Activated naive CD8-positive, alpha-beta T cell treated with anti-CD3 and anti-CD28 coated beads, Interleukin-2, amount 50 U/mL, for 24 hours (primary cell): ENCODE results near the gene PTPN5.
A peak's percentile ranks its signal among the peaks of the same experiment; 100 is the strongest.

Experiments
- ATAC-seq: fragments of 150-1000 bp; cut with Tn5 transposase; one replicate; pipeline ENCODE4 v1.10.0; 2021
- DNase-seq: peaks from one replicate; pipeline ENCODE4 v3.0.0; 2021
- H3K27ac Mint-ChIP-seq: one replicate; pipeline ENCODE4 v1.8.0; 2021; ENCODE audit warnings: mild to moderate bottlenecking, mixed read lengths
- H3K27me3 Mint-ChIP-seq: one replicate; pipeline ENCODE4 v1.8.0; 2021; ENCODE audit warnings: mixed read lengths
- H3K36me3 Mint-ChIP-seq: one replicate; pipeline ENCODE4 v1.8.0; 2021; ENCODE audit warnings: low read depth, mixed read lengths
- H3K4me1 Mint-ChIP-seq: one replicate; pipeline ENCODE4 v1.8.0; 2021; ENCODE audit warnings: mixed read lengths
- H3K4me3 Mint-ChIP-seq: one replicate; pipeline ENCODE4 v1.8.0; 2021; ENCODE audit warnings: mild to moderate bottlenecking, moderate library complexity, mixed read lengths
- H3K9me3 Mint-ChIP-seq: one replicate; pipeline ENCODE4 v1.8.0; 2021; ENCODE audit warnings: mixed read lengths

The PTPN5 gene

GRCh38 chr11:18780896-18781295 is 10.7 kb downstream of the PTPN5 start:
- no peak overlapping the region for H3K27ac Mint-ChIP-seq
- H3K27me3 Mint-ChIP-seq: peaks cover 2% of the 10 kb centered on the region
- H3K4me3 Mint-ChIP-seq: no peak overlapping the region
- ATAC-seq (no peak), DNase-seq (no peak)
- H3K36me3 Mint-ChIP-seq: no peaks in the 10 kb centered on the region
- no peaks in the 10 kb centered on the region for H3K9me3 Mint-ChIP-seq
- no peaks in the 10 kb centered on the region for H3K4me1 Mint-ChIP-seq

- Mint-ChIP-seq H3K36me3 (no peaks in the 10 kb centered on the region), H3K4me1 (no peaks in the 10 kb centered on the region), H3K27me3 (peaks cover 2% of the 10 kb centered on the region), H3K27ac (no peak overlapping the region), H3K4me3 (no peak overlapping the region), H3K9me3 (no peaks in the 10 kb centered on the region)
- DNase-seq: no peak
- ATAC-seq: no peak
Measured at GRCh38 chr11:18780329-18780728, 11.3 kb downstream of the PTPN5 start.

GRCh38 chr11:18778468-18778867 is 13.1 kb downstream of the PTPN5 start:
- no peaks in the 10 kb centered on the region for H3K9me3 Mint-ChIP-seq
- H3K4me3 Mint-ChIP-seq: no peak overlapping the region
- H3K27ac Mint-ChIP-seq: no peak overlapping the region
- no peaks in the 10 kb centered on the region for H3K36me3 Mint-ChIP-seq
- H3K4me1 Mint-ChIP-seq: no peaks in the 10 kb centered on the region
- no peak for ATAC-seq
- DNase-seq: no peak
- no peaks in the 10 kb centered on the region for H3K27me3 Mint-ChIP-seq

GRCh38 chr11:18776324-18776723 is 15.3 kb downstream of the PTPN5 start:
- H3K4me1 Mint-ChIP-seq: no peaks in the 10 kb centered on the region
- H3K9me3 Mint-ChIP-seq: no peaks in the 10 kb centered on the region
- H3K27me3 Mint-ChIP-seq: peaks cover 3% of the 10 kb centered on the region
- H3K27ac Mint-ChIP-seq: no peak overlapping the region
- DNase-seq (no peak), ATAC-seq (no peak)
- no peak overlapping the region for H3K4me3 Mint-ChIP-seq
- no peaks in the 10 kb centered on the region for H3K36me3 Mint-ChIP-seq

GRCh38 chr11:18775492-18776292 is 15.9 kb downstream of the PTPN5 start:
- Mint-ChIP-seq H3K27ac (no peak overlapping the region), H3K36me3 (no peaks in the 10 kb centered on the region), H3K27me3 (peaks cover 6% of the 10 kb centered on the region), H3K9me3 (no peaks in the 10 kb centered on the region), H3K4me1 (no peaks in the 10 kb centered on the region), H3K4me3 (no peak overlapping the region)
- peak; percentile 71 for DNase-seq
- no peak for ATAC-seq

GRCh38 chr11:18774801-18775200 is 16.8 kb downstream of the PTPN5 start:
- DNase-seq: no peak
- Mint-ChIP-seq H3K27ac (no peak overlapping the region), H3K9me3 (no peaks in the 10 kb centered on the region), H3K27me3 (peaks cover 6% of the 10 kb centered on the region), H3K36me3 (no peaks in the 10 kb centered on the region), H3K4me1 (peaks cover 2% of the 10 kb centered on the region), H3K4me3 (no peak overlapping the region)
- ATAC-seq: no peak

- Mint-ChIP-seq H3K36me3 (no peaks in the 10 kb centered on the region), H3K9me3 (no peaks in the 10 kb centered on the region), H3K27me3 (peaks cover 6% of the 10 kb centered on the region), H3K4me3 (no peak overlapping the region), H3K4me1 (peaks cover 10% of the 10 kb centered on the region), H3K27ac (no peak overlapping the region)
- ATAC-seq (no peak), DNase-seq (no peak)
Measured at GRCh38 chr11:18773681-18774080, 17.9 kb downstream of the PTPN5 start.

- DNase-seq (no peak), ATAC-seq (no peak)
- Mint-ChIP-seq H3K36me3 (no peaks in the 10 kb centered on the region), H3K4me3 (no peak overlapping the region), H3K9me3 (no peaks in the 10 kb centered on the region), H3K4me1 (peaks cover 16% of the 10 kb centered on the region), H3K27me3 (peaks cover 6% of the 10 kb centered on the region), H3K27ac (no peak overlapping the region)
Measured at GRCh38 chr11:18773104-18773503, 18.5 kb downstream of the PTPN5 start.

GRCh38 chr11:18772211-18772610 is 19.4 kb downstream of the PTPN5 start:
- Mint-ChIP-seq H3K27ac (no peak overlapping the region), H3K4me1 (peaks cover 19% of the 10 kb centered on the region), H3K27me3 (peaks cover 8% of the 10 kb centered on the region), H3K36me3 (no peaks in the 10 kb centered on the region), H3K4me3 (no peak overlapping the region), H3K9me3 (no peaks in the 10 kb centered on the region)
- ATAC-seq: no peak
- DNase-seq: no peak

GRCh38 chr11:18771266-18772035 is 20.1 kb downstream of the PTPN5 start:
- peaks cover 8% of the 10 kb centered on the region for H3K27me3 Mint-ChIP-seq
- ATAC-seq (no peak), DNase-seq (no peak)
- H3K27ac Mint-ChIP-seq: no peak overlapping the region
- peaks cover 19% of the 10 kb centered on the region for H3K4me1 Mint-ChIP-seq
- H3K36me3 Mint-ChIP-seq: no peaks in the 10 kb centered on the region
- no peaks in the 10 kb centered on the region for H3K9me3 Mint-ChIP-seq
- H3K4me3 Mint-ChIP-seq: no peak overlapping the region

- H3K27me3 Mint-ChIP-seq: peaks cover 8% of the 10 kb centered on the region
- H3K4me3 Mint-ChIP-seq: no peak overlapping the region
- ATAC-seq (no peak), DNase-seq (no peak)
- H3K36me3 Mint-ChIP-seq: no peaks in the 10 kb centered on the region
- H3K27ac Mint-ChIP-seq: no peak overlapping the region
- no peaks in the 10 kb centered on the region for H3K9me3 Mint-ChIP-seq
- H3K4me1 Mint-ChIP-seq: peaks cover 19% of the 10 kb centered on the region
Measured at GRCh38 chr11:18770479-18771125, 21.0 kb downstream of the PTPN5 start.

GRCh38 chr11:18769802-18770456 is 21.7 kb downstream of the PTPN5 start:
- Mint-ChIP-seq H3K4me3 (no peak overlapping the region), H3K4me1 (peaks cover 20% of the 10 kb centered on the region), H3K27me3 (peaks cover 12% of the 10 kb centered on the region), H3K27ac (no peak overlapping the region), H3K9me3 (no peaks in the 10 kb centered on the region), H3K36me3 (no peaks in the 10 kb centered on the region)
- DNase-seq: no peak
- ATAC-seq: no peak

- DNase-seq: no peak
- no peak overlapping the region for H3K27ac Mint-ChIP-seq
- peaks cover 26% of the 10 kb centered on the region for H3K4me1 Mint-ChIP-seq
- H3K9me3 Mint-ChIP-seq: no peaks in the 10 kb centered on the region
- H3K36me3 Mint-ChIP-seq: no peaks in the 10 kb centered on the region
- no peak for ATAC-seq
- H3K4me3 Mint-ChIP-seq: no peak overlapping the region
- peaks cover 14% of the 10 kb centered on the region for H3K27me3 Mint-ChIP-seq
Measured at GRCh38 chr11:18768978-18769377, 22.6 kb downstream of the PTPN5 start.

- no peak overlapping the region for H3K27ac Mint-ChIP-seq
- ATAC-seq (peak; percentile 78), DNase-seq (no peak)
- H3K4me1 Mint-ChIP-seq: peaks cover 30% of the 10 kb centered on the region
- no peaks in the 10 kb centered on the region for H3K9me3 Mint-ChIP-seq
- H3K36me3 Mint-ChIP-seq: no peaks in the 10 kb centered on the region
- no peak overlapping the region for H3K4me3 Mint-ChIP-seq
- peaks cover 14% of the 10 kb centered on the region for H3K27me3 Mint-ChIP-seq
Measured at GRCh38 chr11:18768472-18768901, 23.1 kb downstream of the PTPN5 start.
